Spleen (tissue), 11 donors: Measurements from ENCODE around the gene VPS18. TPM values are rescaled to one million over a fixed set of nuclear protein-coding genes. Genes with fewer than 3 reads are reported as not detected.

Experiments used
- DNase-seq: peaks from one replicate; pipeline ENCODE4 v3.0.0-alpha.2; 2020
- H3K27ac ChIP-seq, 8 donors: fragments of 200-600 bp; sonication (generic) in 7 of 8; 1 replicate in 4 of 8; 2 replicates in 4 of 8; pipeline versions ENCODE4 v1.5.0 to v1.8.0; 2016 to 2021; ENCODE audit warnings: inconsistent platforms in 4 of 8, mild to moderate bottlenecking in 4 of 8, moderate library complexity in 1 of 8
- H3K27me3 ChIP-seq, 7 donors: fragments of 200-600 bp; sonication (generic) in 6 of 7; replicated peaks in 1 of 7; 1 replicate in 4 of 7; 2 replicates in 3 of 7; pipeline versions ENCODE4 v1.5.0 to v1.8.0; 2016 to 2021; ENCODE audit warnings: inconsistent platforms in 3 of 7, mild to moderate bottlenecking in 1 of 7
- H3K36me3 ChIP-seq, 6 donors: fragments of 200-600 bp; sonication (generic) in 5 of 6; 1 replicate in 4 of 6; 2 replicates in 2 of 6; pipeline versions ENCODE4 v1.5.0 to v1.8.0; 2016 to 2021; ENCODE audit warnings: inconsistent platforms in 2 of 6
- H3K4me1 ChIP-seq, 6 donors: fragments of 200-600 bp; sonication (generic) in 5 of 6; 1 replicate in 3 of 6; 2 replicates in 3 of 6; pipeline versions ENCODE4 v1.5.0 to v1.8.0; 2016 to 2021; ENCODE audit warnings: inconsistent platforms in 3 of 6
- H3K4me3 ChIP-seq, 8 donors: fragments of 200-600 bp; sonication (generic) in 7 of 8; 1 replicate in 4 of 8; 2 replicates in 4 of 8; pipeline versions ENCODE4 v1.5.0 to v1.8.0; 2016 to 2021; ENCODE audit warnings: inconsistent platforms in 4 of 8, mild to moderate bottlenecking in 4 of 8, moderate library complexity in 2 of 8
- H3K9me3 ChIP-seq, 8 donors: fragments of 200-600 bp; sonication (generic) in 7 of 8; 1 replicate in 4 of 8; 2 replicates in 4 of 8; pipeline versions ENCODE4 v1.5.0 to v1.8.0; 2016 to 2021; ENCODE audit warnings: inconsistent platforms in 4 of 8
- CTCF ChIP-seq, 11 experiments: fragments of 200-600 bp in 7 of 11; fragments of 450-650 bp in 4 of 11; sonication (generic) in 4 of 11; IDR thresholded peaks in 8 of 11; conservative IDR thresholded peaks in 3 of 11; 1 replicate in 7 of 11; 2 replicates in 4 of 11; pipeline versions ENCODE4 v1.4.0 to v1.8.0; 2016 to 2021; ENCODE audit warnings: antibody characterized with exemption in 11 of 11, inconsistent platforms in 4 of 11, mild to moderate bottlenecking in 1 of 11
- POLR2A ChIP-seq, 3 donors: fragments of 450-650 bp; IDR thresholded peaks; one replicate each; pipeline ENCODE4 v1.5.1; 2017; ENCODE audit warnings: antibody characterized with exemption in 3 of 3, mild to moderate bottlenecking in 1 of 3
- POLR2AphosphoS5 ChIP-seq, 3 donors: sonication (generic); formaldehyde crosslinking; IDR thresholded peaks; one replicate each; pipeline ENCODE4 v1.5.1; 2017; ENCODE audit warnings: antibody characterized with exemption in 3 of 3
- WGBS, 5 donors: extraction: QIAGEN DNeasy Blood & Tissue Kit in 3 of 5; methylation state at CpG; one replicate each; pipeline versions ENCODE4 v1.1.5 to v1.1.7; 2013 to 2018; 5-methylcytosine and 5-hydroxymethylcytosine counted together
- intact Hi-C: fragments of 100-400 bp; cut with DNase I; formaldehyde crosslinking; loops from one replicate; pipeline ENCODE4 v1.15.0; 2023; ENCODE audit warnings: low total_unique reads
- polyA plus RNA-seq, 3 donors: library from polyadenylated mRNA; stranded (reverse); fragments of 200-250 nt; gene quantifications; one replicate each; pipeline ENCODE4 v1.2.1, GENCODE V29; 2013
- total RNA-seq, 7 donors: library from RNA; depleted of rRNA in 3 of 7; stranded (reverse); fragments of >200 nt in 3 of 7; fragmentation: NEBNext Ultra II Directional in 4 of 7; extraction: Animal tissue kit (Norgen Biotek cat#: 25700) in 4 of 7; gene quantifications; one replicate each; pipeline versions ENCODE4 v1.1.0 to v1.2.1, GENCODE V29; 2016 to 2021
- donor health status: healthy with polysubstance abuse.
- donor health status: DM: no; HTN: no; CAD: no; lungs with moderate emphysema.
- donor health status: DM: no; HTN: no; CAD: no.
- donor health status: Bipolar disorder and iron deficiency.
- donor health status: healthy.
- donor health status: DM: no; HTN: no; CAD: no.
- donor health status: DM: yes; HTN: yes; CAD: no.

Gene VPS18
- total and polyA plus RNA-seq, 10 donors: 7.2 to 29.1 (median 22.3) TPM

- Histone ChIP-seq H3K4me3 (no peak overlapping the region), H3K27ac (no peak overlapping the region), H3K9me3 (no peaks in the 10 kb centered on the region), H3K4me1 (peaks cover 0 to 19% (median 15%) of the 10 kb centered on the region in 6 donors), H3K27me3 (peaks cover 0 to 21% (median 5%) of the 10 kb centered on the region in 7 donors), H3K36me3 (no peaks in the 10 kb centered on the region)
- intact Hi-C loops: no loop called here
- DNase-seq: no peak
- 44 to 72% (median 61%) methylated on average over 2 of the region's 2 CpGs for WGBS, 5 donors
- no peak for TF ChIP-seq POLR2AphosphoS5 (IDR thresholded peaks at IDR 0.05)
- TF ChIP-seq CTCF (IDR thresholded peaks at IDR 0.05 in 8 of 11, conservative IDR thresholded peaks at IDR 0.05 in 3 of 11): no peak
- TF ChIP-seq POLR2A (IDR thresholded peaks at IDR 0.05): no peak
Observed at GRCh38 chr15:40877694-40878093, 16.6 kb upstream of the VPS18 start.

- Histone ChIP-seq H3K9me3 (peaks cover 0 to 3% (median 0%) of the 10 kb centered on the region in 8 donors), H3K4me3 (no peak overlapping the region), H3K27ac (no peak overlapping the region), H3K4me1 (peaks cover 0 to 10% (median 9%) of the 10 kb centered on the region in 6 donors), H3K36me3 (no peaks in the 10 kb centered on the region), H3K27me3 (peaks cover 0 to 10% (median 0%) of the 10 kb centered on the region in 7 donors)
- no peak for DNase-seq
- 73 to 89% (median 82%) methylated on average over 1 of the region's 1 CpG for WGBS, 5 donors
- intact Hi-C loops: no loop called here
- TF ChIP-seq POLR2AphosphoS5 (IDR thresholded peaks at IDR 0.05): no peak
- TF ChIP-seq CTCF (IDR thresholded peaks at IDR 0.05 in 8 of 11, conservative IDR thresholded peaks at IDR 0.05 in 3 of 11): no peak
- TF ChIP-seq POLR2A (IDR thresholded peaks at IDR 0.05): no peak
Observed at GRCh38 chr15:40878785-40879184, 15.5 kb upstream of the VPS18 start.

- Histone ChIP-seq H3K27me3 (peaks cover 0 to 2% (median 0%) of the 10 kb centered on the region in 7 donors), H3K4me3 (no peak overlapping the region), H3K4me1 (peaks cover 0 to 2% (median under 1%) of the 10 kb centered on the region in 6 donors), H3K36me3 (no peaks in the 10 kb centered on the region), H3K27ac (no peak overlapping the region), H3K9me3 (peaks cover 0 to 3% (median 0%) of the 10 kb centered on the region in 8 donors)
- TF ChIP-seq POLR2A (IDR thresholded peaks at IDR 0.05) (no peak), CTCF (IDR thresholded peaks at IDR 0.05 in 8 of 11, conservative IDR thresholded peaks at IDR 0.05 in 3 of 11) (no peak), POLR2AphosphoS5 (IDR thresholded peaks at IDR 0.05) (no peak)
- 77 to 92% (median 80%) methylated on average over 6 of the region's 6 CpGs for WGBS, 5 donors
- intact Hi-C loops: no loop called here
- DNase-seq: no peak
Observed at GRCh38 chr15:40879609-40880008, 14.6 kb upstream of the VPS18 start.

- Histone ChIP-seq H3K9me3 (peaks cover 0 to 3% (median 0%) of the 10 kb centered on the region in 8 donors), H3K36me3 (no peaks in the 10 kb centered on the region), H3K4me3 (no peak overlapping the region), H3K4me1 (no peaks in the 10 kb centered on the region), H3K27ac (no peak overlapping the region), H3K27me3 (no peaks in the 10 kb centered on the region)
- no peak for DNase-seq
- 92 to 99% (median 97%) methylated on average over 6 of the region's 6 CpGs for WGBS, 5 donors
- no peak for TF ChIP-seq POLR2AphosphoS5 (IDR thresholded peaks at IDR 0.05)
- no peak for TF ChIP-seq POLR2A (IDR thresholded peaks at IDR 0.05)
- no peak for TF ChIP-seq CTCF (IDR thresholded peaks at IDR 0.05 in 8 of 11, conservative IDR thresholded peaks at IDR 0.05 in 3 of 11)
- intact Hi-C loops: no loop called here
Observed at GRCh38 chr15:40881351-40881750, 12.9 kb upstream of the VPS18 start.
